ENCODE data around the gene ELOA.
A peak's percentile ranks its signal among the peaks of the same experiment; 100 is the strongest.
"Not testable (repeated sequence)": the region's sequence is repeated elsewhere in the genome, so short reads cannot be mapped to it uniquely, and the experiment has no call there.

Gene ELOA

GRCh38 chr1:23790696-23791515 is 47.6 kb downstream of the ELOA start, which contains the start of gene LYPLA2:
Gene LYPLA2 (plus strand): TSS chr1:23791145. CDS start chr1:23792683, 1,538 bp downstream.
- DNase-seq: peak; percentile 90

- DNase-seq: peak; percentile 38
These were observed 48.3 kb downstream of the ELOA start for GRCh38 chr1:23791516-23792047.

DNA sequence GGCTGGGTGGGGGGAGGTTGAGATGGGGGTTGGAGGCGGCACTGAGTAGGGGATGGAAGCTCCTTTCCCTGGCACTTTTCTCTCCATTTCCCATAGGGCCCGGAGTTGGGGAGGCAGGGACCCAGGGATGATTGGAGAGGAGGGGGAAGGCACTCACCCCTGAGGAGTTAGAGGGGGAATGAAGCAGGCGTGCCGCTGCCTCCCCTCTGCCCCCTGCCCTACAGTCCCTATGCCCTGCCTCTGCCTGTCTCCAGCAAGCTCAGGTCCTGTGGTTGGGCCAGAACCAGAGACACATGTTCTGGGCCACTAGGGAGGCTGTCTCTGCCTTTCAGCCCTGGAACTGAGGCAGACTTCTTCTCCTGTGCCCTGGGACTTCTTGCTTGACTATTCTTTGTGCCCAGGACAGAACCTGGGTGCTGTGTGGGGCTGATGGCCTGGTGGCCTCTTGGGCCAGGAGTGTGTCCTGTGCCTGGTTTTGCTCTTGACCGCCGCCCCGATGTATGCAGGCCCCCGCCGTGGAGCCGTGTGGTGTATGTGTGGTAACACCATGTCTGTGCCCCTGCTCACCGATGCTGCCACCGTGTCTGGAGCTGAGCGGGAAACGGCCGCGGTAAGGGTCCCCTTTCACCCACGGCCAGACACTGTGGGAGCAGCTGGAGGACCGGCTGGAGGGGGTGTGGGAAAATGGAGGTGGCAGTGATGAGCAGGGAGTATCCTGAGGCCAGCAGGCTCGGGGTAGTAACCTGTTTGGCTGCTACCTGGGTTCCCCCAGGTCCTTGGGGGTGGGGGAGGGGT is 49.1 kb downstream of the ELOA start:
- DNase-seq: no peak

DNA sequence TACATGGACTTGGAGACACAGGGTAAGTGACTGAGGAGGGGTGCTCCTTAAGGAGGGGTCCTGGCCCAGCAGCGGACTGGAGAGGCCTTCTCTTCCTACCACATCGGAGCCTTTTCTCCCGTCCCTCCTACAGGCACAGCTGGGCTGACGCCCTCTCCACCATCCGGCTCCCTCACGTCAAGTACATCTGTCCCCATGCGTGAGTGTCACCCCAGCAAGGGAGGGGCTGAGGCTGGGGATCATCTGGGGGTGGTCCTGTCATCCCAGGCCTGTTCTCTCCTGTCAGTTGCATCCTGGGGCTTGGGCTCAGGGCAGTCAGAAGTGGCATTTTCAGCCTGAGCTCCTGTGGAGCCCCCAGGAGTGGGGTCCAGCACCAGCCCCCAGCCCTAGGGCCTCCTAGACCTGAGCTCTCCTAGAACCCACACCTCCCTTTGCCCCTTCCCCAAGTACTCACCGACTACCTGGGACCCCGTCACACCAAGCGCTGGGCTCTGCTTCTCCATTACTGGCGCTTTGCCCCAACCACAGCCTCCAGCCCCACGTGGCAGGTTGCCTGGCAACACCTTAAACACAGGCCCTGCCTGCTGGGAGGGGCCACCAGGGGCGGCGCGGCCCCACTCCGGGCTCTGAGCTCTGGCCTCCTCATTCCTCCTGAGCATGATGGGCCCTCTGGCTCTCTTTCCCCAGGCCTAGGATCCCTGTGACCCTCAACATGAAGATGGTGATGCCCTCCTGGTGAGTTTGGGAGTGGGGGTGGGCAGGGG is 49.9 kb downstream of the ELOA start:
- peak; percentile 27 for DNase-seq

- DNase-seq: no peak
These were observed 50.8 kb downstream of the ELOA start for GRCh38 chr1:23793861-23794731.

DNA sequence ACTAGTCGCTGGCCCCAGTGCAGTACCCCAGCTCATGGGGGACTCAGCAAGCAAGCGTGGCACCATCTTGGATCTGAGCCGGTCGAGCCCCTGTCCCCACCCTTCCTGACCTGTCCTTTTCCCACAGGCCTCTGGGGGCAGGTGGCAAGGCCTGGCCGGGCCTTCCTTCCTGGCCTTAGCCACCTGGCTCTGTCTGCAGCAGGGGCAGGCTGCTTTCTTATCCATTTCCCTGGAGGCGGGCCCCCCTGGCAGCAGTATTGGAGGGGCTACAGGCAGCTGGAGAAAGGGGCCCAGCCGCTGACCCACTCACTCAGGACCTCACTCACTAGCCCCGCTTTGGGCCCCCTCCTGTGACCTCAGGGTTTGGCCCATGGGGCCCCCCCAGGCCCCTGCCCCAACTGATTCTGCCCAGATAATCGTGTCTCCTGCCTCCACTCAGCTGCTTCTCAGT is 51.5 kb downstream of the ELOA start:
- not testable (repeated sequence) for DNase-seq

DNA sequence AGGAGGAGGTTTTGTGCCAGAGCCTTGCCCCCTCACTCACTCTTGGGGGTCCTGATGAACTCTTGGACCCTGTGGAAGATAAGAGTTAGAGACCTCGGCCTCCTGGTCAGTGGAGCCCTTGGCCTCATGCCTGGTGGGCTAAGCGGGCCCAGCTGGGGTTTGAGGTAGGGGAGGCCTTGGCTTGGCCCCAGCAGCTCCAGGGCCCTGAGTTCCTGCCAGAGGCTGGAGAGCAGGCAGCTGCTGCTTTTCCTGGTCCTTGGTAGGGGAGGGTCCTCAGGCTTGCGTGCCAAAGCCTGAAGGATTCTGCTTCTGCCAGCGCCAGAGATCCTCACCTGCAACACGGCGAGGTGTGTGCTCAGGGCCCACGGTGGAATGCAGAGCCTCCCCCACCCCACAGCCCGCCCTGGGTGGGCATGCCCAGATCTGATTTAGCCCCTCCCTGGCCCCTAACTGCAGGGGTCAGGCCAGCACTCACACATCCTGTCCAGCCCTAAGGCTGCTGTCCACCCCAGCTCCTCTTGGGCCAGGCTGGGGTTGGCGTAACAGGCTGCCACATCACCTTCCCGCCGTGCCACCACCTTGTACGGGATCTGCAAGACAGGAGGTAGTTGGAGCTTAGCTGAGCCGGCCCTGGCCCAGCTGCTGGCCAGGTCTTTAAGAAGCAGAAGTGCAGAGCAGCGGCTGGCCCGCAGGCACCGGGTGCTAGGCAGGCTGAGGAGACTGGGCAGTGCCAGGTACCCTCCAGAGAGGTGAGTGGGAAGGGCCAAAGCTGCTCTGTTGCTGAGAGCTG is 52.6 kb downstream of the ELOA start:
- DNase-seq: no peak

GRCh38 chr1:23796466-23797271 is 53.4 kb downstream of the ELOA start:
- no peak for DNase-seq

GRCh38 chr1:23797478-23798448 is 54.5 kb downstream of the ELOA start:
- DNase-seq: no peak

DNA sequence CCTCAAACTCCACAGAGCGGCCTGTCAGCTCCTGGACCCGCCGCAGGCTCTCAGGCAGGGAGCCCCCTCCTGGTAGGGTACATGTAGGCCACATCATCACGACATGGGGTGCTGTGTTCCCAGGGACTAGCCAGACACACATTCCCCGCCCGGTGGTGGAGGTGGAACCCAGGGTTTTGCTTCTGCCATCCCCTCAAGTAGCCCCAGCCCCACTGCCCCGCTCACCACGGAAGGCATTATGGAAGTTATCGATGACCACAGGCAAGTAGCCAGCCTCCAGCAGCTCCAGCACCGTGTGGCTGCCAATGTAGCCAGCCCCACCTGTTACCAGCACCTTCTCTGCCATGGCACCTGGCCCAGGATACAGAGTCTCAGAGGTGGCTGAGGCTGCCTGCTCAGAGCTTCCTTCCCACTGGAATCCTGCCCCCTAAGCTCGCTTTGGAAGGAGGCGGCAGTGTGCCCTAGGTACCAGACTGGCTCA is 55.4 kb downstream of the ELOA start:
- DNase-seq: peak; percentile 8

- no peak for DNase-seq
These were observed 55.9 kb downstream of the ELOA start for GRCh38 chr1:23799255-23799569.

GRCh38 chr1:23799570-23800399 is 56.5 kb downstream of the ELOA start:
- DNase-seq: peak; percentile 46

GRCh38 chr1:23800400-23801337 is 57.4 kb downstream of the ELOA start, which contains the start of gene GALE:
Gene GALE (minus strand): TSS chr1:23800754. CDS start chr1:23799007, 1,747 bp downstream.
- peak; percentile 99 for DNase-seq

DNA sequence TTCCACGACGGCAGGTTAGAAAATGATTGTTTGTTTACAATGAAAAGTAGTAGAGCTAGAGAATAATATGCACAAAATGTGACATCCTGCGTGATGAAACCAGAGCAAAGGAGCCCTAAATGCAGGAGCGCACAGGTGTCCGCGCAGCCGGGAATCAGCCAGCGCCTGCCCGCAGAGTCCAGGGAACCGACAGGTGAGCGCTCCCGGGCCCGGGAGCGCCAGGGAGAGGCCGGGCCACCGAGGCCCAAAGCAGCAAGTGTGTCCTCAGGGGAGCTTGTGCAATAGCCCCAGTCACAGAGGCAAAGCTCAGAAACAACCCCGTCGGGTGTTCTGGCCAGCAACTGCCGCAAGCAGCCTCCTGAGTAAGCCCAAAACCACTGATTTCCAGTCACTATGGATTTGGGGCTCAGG is 58.1 kb downstream of the ELOA start:
- DNase-seq: no peak

DNA sequence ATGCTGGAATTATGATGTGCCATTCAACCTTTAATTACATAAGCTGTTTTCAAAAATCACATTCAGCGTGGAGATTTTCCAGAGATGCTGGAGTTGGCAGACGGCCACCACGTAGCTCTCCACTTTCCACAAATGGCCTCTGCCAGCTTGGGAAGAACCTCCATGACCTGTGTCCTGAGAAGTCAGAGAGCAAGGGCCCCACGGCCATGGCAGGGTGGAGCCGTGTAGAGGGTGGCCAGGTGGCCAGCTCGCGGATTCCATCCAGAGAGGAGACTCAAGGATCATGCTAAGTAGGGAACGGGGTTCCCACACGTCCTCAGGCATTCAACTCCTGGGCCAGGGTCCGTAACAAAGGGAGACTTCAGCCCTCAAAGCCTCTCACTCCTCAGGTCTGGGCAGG is 58.6 kb downstream of the ELOA start:
- no peak for DNase-seq

- not testable (repeated sequence) for DNase-seq
These were observed 59.6 kb downstream of the ELOA start for GRCh38 chr1:23802809-23803342.

Measured in CD4-positive, alpha-beta T cell treated with Interleukin-17A for 4 hours (primary cell).